ENCODE data around the gene BICRAL.
"Not testable (repeated sequence)": the region's sequence is repeated elsewhere in the genome, so short reads cannot be mapped to it uniquely, and the experiment has no call there.

BICRAL gene

GRCh38 chr6:42845327-42845694 lies 63.5 kb downstream of the BICRAL start:
- DNase-seq (ENCODE audit: low read depth in 2 of 2): no peak

- no peak for DNase-seq (ENCODE audit: low read depth in 2 of 2)
These were observed 64.7 kb downstream of the BICRAL start for GRCh38 chr6:42846505-42846904.

GRCh38 chr6:42848700-42849099 lies 66.8 kb downstream of the BICRAL start:
- DNase-seq (ENCODE audit: low read depth in 2 of 2): no peak

GRCh38 chr6:42851599-42851998 lies 69.7 kb downstream of the BICRAL start:
- DNase-seq (ENCODE audit: low read depth in 2 of 2): no peak

GRCh38 chr6:42860036-42860435 lies 78.2 kb downstream of the BICRAL start:
- DNase-seq (ENCODE audit: low read depth in 2 of 2): no peak

- no peak for DNase-seq (ENCODE audit: low read depth in 2 of 2)
These were observed 78.6 kb downstream of the BICRAL start for GRCh38 chr6:42860481-42860880.

- DNase-seq (ENCODE audit: low read depth in 2 of 2): no peak
These were observed 82.8 kb downstream of the BICRAL start for GRCh38 chr6:42864602-42865001.

GRCh38 chr6:42870145-42870936 lies 88.5 kb downstream of the BICRAL start:
- DNase-seq (ENCODE audit: low read depth in 2 of 2): no peak

GRCh38 chr6:42871711-42872110 lies 89.9 kb downstream of the BICRAL start:
- no peak for DNase-seq (ENCODE audit: low read depth in 2 of 2)

GRCh38 chr6:42873313-42873712 lies 91.5 kb downstream of the BICRAL start:
- DNase-seq (ENCODE audit: low read depth in 2 of 2): no peak

GRCh38 chr6:42877695-42878094 lies 95.8 kb downstream of the BICRAL start:
- no peak for DNase-seq (ENCODE audit: low read depth in 2 of 2)

GRCh38 chr6:42879372-42880239 lies 97.8 kb downstream of the BICRAL start, which contains the start of gene RPL7L1:
TSS of gene RPL7L1 (plus strand) at chr6:42879616. CDS start at chr6:42879911, 295 bp downstream.
- peak; percentile 65 to 70 for DNase-seq (ENCODE audit: low read depth in 2 of 2)

- not testable (repeated sequence) for DNase-seq (ENCODE audit: low read depth in 2 of 2)
These were observed 98.5 kb downstream of the BICRAL start for GRCh38 chr6:42880240-42880817.

- DNase-seq (ENCODE audit: low read depth in 2 of 2): not testable (repeated sequence)
These were observed 99.0 kb downstream of the BICRAL start for GRCh38 chr6:42880871-42881270.

GRCh38 chr6:42885702-42886101 lies 103.8 kb downstream of the BICRAL start:
- no peak for DNase-seq (ENCODE audit: low read depth in 2 of 2)

- not testable (repeated sequence) for DNase-seq (ENCODE audit: low read depth in 2 of 2)
These were observed 106.3 kb downstream of the BICRAL start for GRCh38 chr6:42888201-42888600.

GRCh38 chr6:42889815-42890214 lies 108.0 kb downstream of the BICRAL start:
- DNase-seq (ENCODE audit: low read depth in 2 of 2): no peak

GRCh38 chr6:42890311-42891198 lies 108.7 kb downstream of the BICRAL start:
- peak; percentile 84 to 90 for DNase-seq (ENCODE audit: low read depth in 2 of 2)

GRCh38 chr6:42891199-42891722 lies 109.4 kb downstream of the BICRAL start:
- DNase-seq (ENCODE audit: low read depth in 2 of 2): no peak

GRCh38 chr6:42894041-42894828 lies 112.4 kb downstream of the BICRAL start:
- not testable (repeated sequence) for DNase-seq (ENCODE audit: low read depth in 2 of 2)

Data from stimulated activated CD4-positive, alpha-beta T cell treated with anti-CD3 and anti-CD28 coated beads, Interleukin-12 subunit alpha, Interleukin-12 subunit beta, amount 100 ng/mL, for 24 hours (primary cell).